PC-3 (cell line): ENCODE measurements around the gene GFOD1. TPM values are rescaled to one million over a fixed set of nuclear protein-coding genes. Genes with fewer than 3 reads are reported as not detected.

Source experiments
- ATAC-seq: fragments of 200-7000 bp; cut with Tn5 transposase; 2 replicates; pipeline ENCODE4 v1.9.1; 2020; ENCODE audit warnings: mild to moderate bottlenecking, moderate library complexity
- BruUV-seq: library from RNA; stranded (reverse); fragments of 400-500 nt; replicated peaks from 2 replicates; lab custom pipeline; 2021; lab: Mats Ljungman, UMichigan
- CTCF ChIA-PET: fragments of 300-600 bp; sonication (Branson Sonifier 250); formaldehyde crosslinking; loops from one replicate; lab custom pipeline; 2022; ENCODE audit warnings: antibody characterized with exemption; lab: Charles Lee
- POLR2A ChIA-PET: fragments of 300-600 bp; sonication (Branson Sonifier 250); formaldehyde crosslinking; loops from one replicate; lab custom pipeline; 2022; ENCODE audit warnings: antibody characterized with exemption; ENCODE audit not compliant: unreplicated experiment; lab: Charles Lee
- DNase-seq: peaks from one replicate; pipeline ENCODE4 v3.0.0-alpha.2; 2015
- H2AFZ ChIP-seq: fragments of 300-600 bp; sonication (generic); 2 replicates; pipeline ENCODE4 v1.6.0; 2016; ENCODE audit warnings: antibody characterized with exemption, low read length
- H3F3A ChIP-seq: fragments of 300-600 bp; sonication (generic); one replicate; pipeline ENCODE4 v1.6.0; 2017; ENCODE audit warnings: antibody characterized with exemption, low read length, control low read depth, mild to moderate bottlenecking; ENCODE audit not compliant: unreplicated experiment
- H3K27ac ChIP-seq: fragments of 300-600 bp; sonication (generic); 2 replicates; pipeline ENCODE4 v1.5.1; 2016; ENCODE audit warnings: mild to moderate bottlenecking, low read length
- H3K27me3 ChIP-seq: fragments of 300-600 bp; sonication (generic); 2 replicates; pipeline ENCODE4 v1.6.1; 2016; ENCODE audit warnings: low read length, mixed read lengths
- H3K36me3 ChIP-seq: fragments of 300-600 bp; sonication (generic); 2 replicates; pipeline ENCODE4 v1.6.1; 2016; ENCODE audit warnings: low read depth, mixed run types, low read length, mixed read lengths
- H3K4me1 ChIP-seq: fragments of 300-600 bp; sonication (generic); 2 replicates; pipeline ENCODE4 v1.5.1; 2016; ENCODE audit warnings: low read length; ENCODE audit not compliant: insufficient read depth
- H3K4me2 ChIP-seq: fragments of 300-600 bp; sonication (generic); 2 replicates; pipeline ENCODE4 v1.6.0; 2016; ENCODE audit warnings: low read length
- H3K4me3 ChIP-seq: fragments of 300-600 bp; sonication (generic); 2 replicates; pipeline ENCODE4 v1.5.1; 2016; ENCODE audit warnings: mild to moderate bottlenecking, low read length, mixed read lengths
- H3K79me2 ChIP-seq: fragments of 300-600 bp; sonication (generic); 2 replicates; pipeline ENCODE4 v1.6.1; 2017; ENCODE audit warnings: low read length, mixed read lengths
- H3K9ac ChIP-seq: fragments of 300-600 bp; sonication (generic); 2 replicates; pipeline ENCODE4 v1.6.0; 2016; ENCODE audit warnings: mild to moderate bottlenecking, low read length
- H3K9me2 ChIP-seq: fragments of 300-600 bp; sonication (generic); replicated peaks from 2 replicates; pipeline ENCODE4 v1.6.1; 2016; ENCODE audit warnings: mixed run types, low read length, mixed read lengths
- H3K9me3 ChIP-seq: fragments of 300-600 bp; sonication (generic); 2 replicates; pipeline ENCODE4 v1.6.1; 2016; ENCODE audit warnings: low read length, mixed read lengths
- H4K20me1 ChIP-seq: fragments of 300-600 bp; sonication (generic); 2 replicates; pipeline ENCODE4 v1.6.1; 2016; ENCODE audit warnings: low read length, mixed read lengths
- EZH2 ChIP-seq: fragments of 300-600 bp; sonication (generic); IDR thresholded peaks from one replicate; pipeline ENCODE4 v1.6.1; 2017; ENCODE audit warnings: antibody characterized with exemption, mild to moderate bottlenecking, low read length; ENCODE audit not compliant: unreplicated experiment
- EZH2phosphoT487 ChIP-seq: fragments of 300-600 bp; sonication (generic); IDR thresholded peaks from 2 replicates; pipeline ENCODE4 v1.6.1; 2018; ENCODE audit warnings: mild to moderate bottlenecking, antibody characterized with exemption, low read length, borderline replicate concordance
- intact Hi-C: fragments of 100-400 bp; cut with micrococcal nuclease; formaldehyde crosslinking; loops from 2 replicates; pipeline ENCODE4 v1.9.0; 2023
- total RNA-seq: library from RNA; depleted of rRNA; stranded (reverse); fragments of >200 nt; gene quantifications from 2 replicates; pipeline ENCODE4 v1.2.3, GENCODE V29; 2014
- TF ChIP-seq, protein P1 (sequence below): fragments of 300-600 bp; sonication (generic); conservative IDR thresholded peaks from 2 replicates; pipeline ENCODE4 v1.5.1; 2017; ENCODE audit warnings: antibody characterized with exemption, low read depth, mild to moderate bottlenecking, low read length

The GFOD1 gene
- total RNA-seq, 1 experiment from 2014 or later = 16.0 TPM

- Histone ChIP-seq H3K79me2 (peaks cover 12% of the 10 kb centered on the region), H4K20me1 (no peaks in the 10 kb centered on the region), H3K4me2 (no peak overlapping the region), H3K36me3 (no peaks in the 10 kb centered on the region), H3F3A (no peaks in the 10 kb centered on the region), H2AFZ (no peak overlapping the region), H3K9me2 (no peaks in the 10 kb centered on the region), H3K27ac (no peak overlapping the region), H3K27me3 (no peaks in the 10 kb centered on the region), H3K9ac (no peak overlapping the region), H3K4me3 (no peak overlapping the region), H3K9me3 (no peaks in the 10 kb centered on the region), H3K4me1 (peaks cover 9% of the 10 kb centered on the region; the same call in 1 of the 2 replicates)
- intact Hi-C loops = no loop called here
- no peak for ATAC-seq
- CTCF ChIA-PET = no interaction called here
- POLR2A ChIA-PET = no interaction called here
- BruUV-seq = no TSS peak
- DNase-seq = no peak
- TF ChIP-seq EZH2 (no peak), EZH2phosphoT487 (no peak)
- TF ChIP-seq, protein P1, sequence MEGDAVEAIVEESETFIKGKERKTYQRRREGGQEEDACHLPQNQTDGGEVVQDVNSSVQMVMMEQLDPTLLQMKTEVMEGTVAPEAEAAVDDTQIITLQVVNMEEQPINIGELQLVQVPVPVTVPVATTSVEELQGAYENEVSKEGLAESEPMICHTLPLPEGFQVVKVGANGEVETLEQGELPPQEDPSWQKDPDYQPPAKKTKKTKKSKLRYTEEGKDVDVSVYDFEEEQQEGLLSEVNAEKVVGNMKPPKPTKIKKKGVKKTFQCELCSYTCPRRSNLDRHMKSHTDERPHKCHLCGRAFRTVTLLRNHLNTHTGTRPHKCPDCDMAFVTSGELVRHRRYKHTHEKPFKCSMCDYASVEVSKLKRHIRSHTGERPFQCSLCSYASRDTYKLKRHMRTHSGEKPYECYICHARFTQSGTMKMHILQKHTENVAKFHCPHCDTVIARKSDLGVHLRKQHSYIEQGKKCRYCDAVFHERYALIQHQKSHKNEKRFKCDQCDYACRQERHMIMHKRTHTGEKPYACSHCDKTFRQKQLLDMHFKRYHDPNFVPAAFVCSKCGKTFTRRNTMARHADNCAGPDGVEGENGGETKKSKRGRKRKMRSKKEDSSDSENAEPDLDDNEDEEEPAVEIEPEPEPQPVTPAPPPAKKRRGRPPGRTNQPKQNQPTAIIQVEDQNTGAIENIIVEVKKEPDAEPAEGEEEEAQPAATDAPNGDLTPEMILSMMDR = no peak
These were observed 64.1 kb downstream of the GFOD1 start for GRCh38 chr6:13423252-13423651.

DNA sequence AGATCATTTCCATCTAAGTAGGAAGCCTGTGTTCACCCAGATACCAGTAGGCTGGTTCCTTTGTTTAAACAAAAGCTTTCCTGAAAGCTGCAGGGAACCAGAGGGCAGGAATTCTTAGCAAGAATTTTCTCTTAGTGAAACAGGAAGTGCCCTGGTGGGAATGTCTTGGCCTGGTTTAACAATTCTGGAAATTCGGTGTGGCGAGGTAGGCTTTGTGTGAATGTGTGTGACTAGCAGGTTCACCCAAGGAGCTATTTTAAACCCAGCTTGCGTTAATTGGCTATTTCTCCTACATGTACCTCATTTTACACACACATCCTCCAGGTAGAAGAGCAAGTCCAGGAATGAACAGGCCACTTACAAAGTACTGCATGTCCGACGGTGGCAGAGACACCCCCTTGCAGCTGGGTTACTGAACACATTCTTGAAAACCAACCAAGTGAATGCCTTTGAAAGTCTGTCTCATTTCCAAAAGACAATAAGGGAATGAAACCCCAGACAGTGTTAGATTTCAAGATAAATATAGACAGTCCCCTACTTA, 64.6 kb downstream of the GFOD1 start:
- POLR2A ChIA-PET = no interaction called here
- no peak overlapping the region for H3K4me2 ChIP-seq
- intact Hi-C loops = no loop called here

More for the DNA sequence above, 64.6 kb downstream of the GFOD1 start:
- Histone ChIP-seq H3K9ac (no peak overlapping the region), H3K27ac (no peak overlapping the region), H3K27me3 (no peaks in the 10 kb centered on the region), H2AFZ (no peak overlapping the region), H4K20me1 (no peaks in the 10 kb centered on the region), H3K9me3 (no peaks in the 10 kb centered on the region), H3K36me3 (no peaks in the 10 kb centered on the region), H3F3A (no peaks in the 10 kb centered on the region), H3K4me1 (peaks cover 9% of the 10 kb centered on the region; the same call in 1 of the 2 replicates), H3K4me3 (no peak overlapping the region), H3K79me2 (peaks cover 12% of the 10 kb centered on the region), H3K9me2 (no peaks in the 10 kb centered on the region)
- CTCF ChIA-PET = no interaction called here
- no TSS peak for BruUV-seq
- TF ChIP-seq EZH2 (no peak), EZH2phosphoT487 (no peak)
- TF ChIP-seq, protein P1 = no peak
- no peak for DNase-seq
- ATAC-seq = no peak
